Thyroid gland (tissue), 4 donors: Measurements from ENCODE around the gene PRPF8. TPM values are rescaled to one million over a fixed set of nuclear protein-coding genes. Genes with fewer than 3 reads are reported as not detected.

Experiments used
- DNase-seq, 2 donors: peaks; one replicate each; pipeline ENCODE4 v3.0.0-alpha.2; 2019
- H3K27ac ChIP-seq, 3 donors: fragments of 200-600 bp; sonication (generic); 1 replicate in 2 of 3; 2 replicates in 1 of 3; pipeline ENCODE4 v1.5.1; 2016 to 2019; ENCODE audit warnings: mild to moderate bottlenecking in 1 of 3, moderate library complexity in 1 of 3
- H3K27me3 ChIP-seq: fragments of 200-600 bp; sonication (generic); one replicate; pipeline ENCODE4 v1.5.1; 2019
- H3K36me3 ChIP-seq, 2 donors: fragments of 200-600 bp; sonication (generic); one replicate each; pipeline ENCODE4 v1.5.1; 2016 to 2019
- H3K4me1 ChIP-seq, 2 donors: fragments of 200-600 bp; sonication (generic); one replicate each; pipeline ENCODE4 v1.5.1; 2017 to 2019
- H3K4me3 ChIP-seq, 3 donors: fragments of 200-600 bp; sonication (generic); replicated peaks in 1 of 3; 1 replicate in 2 of 3; 2 replicates in 1 of 3; pipeline ENCODE4 v1.5.1; 2016; ENCODE audit warnings: mild to moderate bottlenecking in 1 of 3
- H3K9me3 ChIP-seq: fragments of 200-600 bp; sonication (generic); one replicate; pipeline ENCODE4 v1.5.1; 2017
- POLR2A ChIP-seq, 2 donors: fragments of 450-650 bp; IDR thresholded peaks; one replicate each; pipeline ENCODE4 v1.6.1; 2017; ENCODE audit warnings: antibody characterized with exemption in 2 of 2, mild to moderate bottlenecking in 2 of 2, moderate library complexity in 1 of 2
- WGBS, 2 donors: methylation state at CpG; one replicate each; pipeline ENCODE4 v1.1.5; 2017; 5-methylcytosine and 5-hydroxymethylcytosine counted together
- intact Hi-C: fragments of 100-400 bp; cut with DNase I; formaldehyde crosslinking; loops from one replicate; pipeline ENCODE4 v1.15.1; 2023
- total RNA-seq, 4 donors: library from RNA; depleted of rRNA; stranded (reverse); fragments of >200 nt; gene quantifications; one replicate each; pipeline ENCODE4 v1.2.3, GENCODE V29; 2016
- TF ChIP-seq, protein P1 (sequence below), 6 experiments: fragments of 200-600 bp in 3 of 6; fragments of 450-650 bp in 3 of 6; sonication (generic) in 3 of 6; IDR thresholded peaks; one replicate each; pipeline ENCODE4 v1.5.1; 2016 to 2019; ENCODE audit warnings: antibody characterized with exemption in 6 of 6, mild to moderate bottlenecking in 2 of 6, inconsistent platforms in 1 of 6, moderate library complexity in 1 of 6

Gene PRPF8
- total RNA-seq, 4 donors from 2014 or later = 181 to 256 (median 242) TPM

DNA sequence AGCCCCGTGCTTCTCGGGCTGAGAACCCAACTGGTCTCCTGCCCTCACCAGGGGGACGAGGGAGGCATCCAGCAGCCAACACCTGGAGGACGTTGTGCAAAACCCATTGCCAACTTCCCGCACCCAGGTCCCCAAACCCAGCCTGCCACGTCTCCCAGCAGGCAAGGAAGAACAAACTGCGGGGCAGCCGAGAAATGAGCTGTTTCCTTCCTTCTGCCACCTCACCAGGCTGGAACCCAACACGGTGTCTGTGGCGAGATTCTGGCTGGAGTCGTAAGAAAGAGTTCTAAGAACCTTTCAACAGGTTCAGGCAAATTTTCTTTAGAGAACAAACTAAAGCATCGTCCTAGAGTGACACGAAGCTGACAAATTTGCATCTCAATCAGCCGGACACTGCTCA, 59.6 kb downstream of the PRPF8 start:
- intact Hi-C loops = no loop called here
- Histone ChIP-seq H3K27me3 (no peaks in the 10 kb centered on the region), H3K36me3 (no peaks in the 10 kb centered on the region), H3K9me3 (no peaks in the 10 kb centered on the region), H3K4me3 (no peak overlapping the region), H3K4me1 (peaks cover 15 to 29% of the 10 kb centered on the region in 2 donors), H3K27ac (no peak overlapping the region)
- TF ChIP-seq, protein P1, sequence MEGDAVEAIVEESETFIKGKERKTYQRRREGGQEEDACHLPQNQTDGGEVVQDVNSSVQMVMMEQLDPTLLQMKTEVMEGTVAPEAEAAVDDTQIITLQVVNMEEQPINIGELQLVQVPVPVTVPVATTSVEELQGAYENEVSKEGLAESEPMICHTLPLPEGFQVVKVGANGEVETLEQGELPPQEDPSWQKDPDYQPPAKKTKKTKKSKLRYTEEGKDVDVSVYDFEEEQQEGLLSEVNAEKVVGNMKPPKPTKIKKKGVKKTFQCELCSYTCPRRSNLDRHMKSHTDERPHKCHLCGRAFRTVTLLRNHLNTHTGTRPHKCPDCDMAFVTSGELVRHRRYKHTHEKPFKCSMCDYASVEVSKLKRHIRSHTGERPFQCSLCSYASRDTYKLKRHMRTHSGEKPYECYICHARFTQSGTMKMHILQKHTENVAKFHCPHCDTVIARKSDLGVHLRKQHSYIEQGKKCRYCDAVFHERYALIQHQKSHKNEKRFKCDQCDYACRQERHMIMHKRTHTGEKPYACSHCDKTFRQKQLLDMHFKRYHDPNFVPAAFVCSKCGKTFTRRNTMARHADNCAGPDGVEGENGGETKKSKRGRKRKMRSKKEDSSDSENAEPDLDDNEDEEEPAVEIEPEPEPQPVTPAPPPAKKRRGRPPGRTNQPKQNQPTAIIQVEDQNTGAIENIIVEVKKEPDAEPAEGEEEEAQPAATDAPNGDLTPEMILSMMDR (IDR thresholded peaks at IDR 0.05) = no peak
- no peak for TF ChIP-seq POLR2A (IDR thresholded peaks at IDR 0.05)
- DNase-seq = no peak
- WGBS, 2 donors = 91 to 93% methylated on average over 14 of the region's 14 CpGs

DNA sequence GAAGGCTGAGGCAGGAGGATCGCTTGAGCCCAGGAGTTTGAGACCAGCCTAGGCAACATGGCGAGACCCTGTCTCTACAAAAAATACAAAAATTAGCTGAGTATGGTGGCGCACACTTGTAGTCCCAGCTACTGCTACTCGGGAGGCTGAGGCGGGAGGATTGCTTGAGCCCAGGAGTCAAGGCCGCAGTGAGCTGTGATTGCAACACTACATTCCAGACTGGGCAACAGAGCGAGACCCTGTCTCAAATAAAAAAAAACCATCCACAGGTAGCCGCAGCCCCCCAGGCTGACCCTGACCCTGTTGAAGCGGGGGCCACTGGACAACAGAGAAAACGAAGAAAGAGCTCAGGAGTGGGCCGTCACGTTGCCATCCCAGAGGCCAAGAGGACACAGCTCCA, 60.0 kb downstream of the PRPF8 start:
- DNase-seq = no peak
- Histone ChIP-seq H3K27me3 (no peaks in the 10 kb centered on the region), H3K4me1 (peaks cover 12 to 26% of the 10 kb centered on the region in 2 donors), H3K36me3 (no peaks in the 10 kb centered on the region), H3K9me3 (no peaks in the 10 kb centered on the region), H3K4me3 (no peak overlapping the region), H3K27ac (no peak overlapping the region)
- TF ChIP-seq, protein P1 (IDR thresholded peaks at IDR 0.05) = no peak
- no peak for TF ChIP-seq POLR2A (IDR thresholded peaks at IDR 0.05)
- WGBS, 2 donors = 86 to 90% methylated on average over 12 of the region's 12 CpGs
- intact Hi-C loops = no loop called here

DNA sequence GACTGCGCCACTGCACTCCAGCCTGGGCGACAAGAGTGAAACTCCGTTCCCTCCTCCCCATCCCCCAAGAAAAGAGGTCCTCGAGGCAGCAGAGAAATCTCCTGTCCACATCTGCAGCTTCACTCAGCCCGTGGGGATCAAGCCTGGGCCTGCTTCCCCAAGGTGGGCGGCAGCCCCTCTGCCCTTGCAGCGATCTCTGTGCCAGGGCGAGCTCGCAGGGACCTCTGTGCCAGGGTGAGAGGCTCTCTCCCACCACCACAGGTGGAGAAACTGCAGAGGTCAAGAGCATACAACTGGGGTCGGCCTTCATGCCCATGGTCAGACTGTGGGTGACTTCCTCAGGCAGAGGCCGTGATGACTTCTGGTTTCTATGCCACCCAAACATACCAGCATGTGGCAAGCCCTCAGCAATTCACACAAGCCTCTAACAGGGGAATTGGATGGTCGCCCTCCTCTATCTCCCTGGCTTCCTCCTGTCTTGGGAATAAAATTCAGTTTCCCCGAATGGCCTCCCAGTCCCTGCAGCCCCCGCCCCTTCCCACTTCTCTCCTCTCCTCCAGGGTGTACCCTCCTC, 61.5 kb downstream of the PRPF8 start:
- intact Hi-C loops = no loop called here
- H3K27ac ChIP-seq = no peak overlapping the region
- TF ChIP-seq, protein P1 (IDR thresholded peaks at IDR 0.05) = no peak
- TF ChIP-seq POLR2A (IDR thresholded peaks at IDR 0.05) = no peak
- H3K4me3 ChIP-seq = no peak overlapping the region
- 91 to 93% methylated on average over 10 to 14 of the region's 14 CpGs for WGBS, 2 donors
- peaks cover 9 to 21% of the 10 kb centered on the region in 2 donors for H3K4me1 ChIP-seq
- DNase-seq = no peak
- H3K27me3 ChIP-seq = no peaks in the 10 kb centered on the region
- no peaks in the 10 kb centered on the region for H3K36me3 ChIP-seq
- no peaks in the 10 kb centered on the region for H3K9me3 ChIP-seq

DNA sequence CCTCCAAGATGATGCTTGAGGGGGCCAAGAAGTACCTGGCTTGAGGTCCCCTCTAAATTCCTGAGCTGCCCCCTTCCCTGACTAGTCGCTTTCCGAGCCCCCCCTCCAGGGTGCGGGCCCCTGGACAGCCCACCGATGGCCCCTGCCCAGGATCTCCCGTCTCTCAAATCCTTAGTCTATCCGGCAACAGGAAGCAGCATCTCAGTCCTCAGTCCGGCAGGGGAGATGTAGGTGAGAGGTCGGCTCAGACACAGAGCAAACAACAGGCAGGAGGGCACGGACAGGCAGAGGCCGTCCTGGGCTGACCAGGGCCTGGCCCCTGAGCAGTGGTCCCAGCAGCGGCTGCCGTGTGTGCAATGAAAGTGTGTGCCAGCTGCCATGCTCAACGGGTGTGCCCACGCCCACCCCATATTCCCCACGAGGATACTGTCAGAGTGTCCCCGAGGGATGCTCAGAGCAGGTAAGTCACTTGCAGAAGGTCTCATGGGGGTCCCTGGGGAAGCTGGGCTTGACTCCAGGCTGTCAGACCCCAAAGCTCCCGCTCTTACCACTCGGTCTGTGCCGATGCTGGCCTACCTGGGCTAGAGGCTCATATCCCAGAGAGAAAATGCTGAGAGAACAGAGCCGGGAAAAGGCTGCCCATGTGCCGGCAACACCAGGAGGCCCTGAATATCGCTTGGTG, 63.3 kb downstream of the PRPF8 start:
- Histone ChIP-seq H3K27me3 (no peaks in the 10 kb centered on the region), H3K9me3 (no peaks in the 10 kb centered on the region), H3K4me3 (no peak overlapping the region), H3K27ac (no peak overlapping the region), H3K36me3 (no peaks in the 10 kb centered on the region), H3K4me1 (peaks cover 0 to 7% of the 10 kb centered on the region in 2 donors)
- TF ChIP-seq, protein P1 (IDR thresholded peaks at IDR 0.05) = no peak
- TF ChIP-seq POLR2A (IDR thresholded peaks at IDR 0.05) = no peak
- DNase-seq = no peak
- 68 to 79% methylated on average over 6 to 15 of the region's 22 CpGs for WGBS, 2 donors
- intact Hi-C loops = no loop called here

DNA sequence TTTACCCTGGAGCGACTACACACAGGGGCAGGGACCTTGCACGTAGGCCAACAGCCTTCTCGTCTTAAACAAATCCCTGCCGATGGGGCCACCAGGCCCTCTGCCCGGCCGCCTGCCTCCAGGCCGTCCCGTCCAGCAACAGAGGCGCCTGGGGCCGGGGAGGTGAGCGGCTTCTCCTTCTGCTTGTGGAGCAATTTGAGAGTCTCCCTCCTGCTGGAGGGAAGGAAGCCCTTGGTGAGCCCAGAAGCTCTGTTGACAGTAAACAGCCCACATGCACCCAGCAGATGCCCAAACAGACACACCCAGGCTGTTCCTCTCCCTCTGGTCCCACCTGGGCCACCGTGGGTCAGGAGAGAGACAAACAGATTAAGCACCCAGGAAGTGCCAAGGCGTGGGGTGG, 64.2 kb downstream of the PRPF8 start:
- H3K27ac ChIP-seq = no peak overlapping the region
- intact Hi-C loops = no loop called here
- 80 to 93% methylated on average over 9 to 11 of the region's 13 CpGs for WGBS, 2 donors
- no peaks in the 10 kb centered on the region for H3K36me3 ChIP-seq
- H3K4me3 ChIP-seq = no peak overlapping the region
- H3K4me1 ChIP-seq = peaks cover 0 to 2% of the 10 kb centered on the region in 2 donors
- DNase-seq = no peak
- no peaks in the 10 kb centered on the region for H3K9me3 ChIP-seq
- TF ChIP-seq, protein P1 (IDR thresholded peaks at IDR 0.05) = no peak
- no peak for TF ChIP-seq POLR2A (IDR thresholded peaks at IDR 0.05)
- H3K27me3 ChIP-seq = no peaks in the 10 kb centered on the region
